Type B pancreatic cell (in vitro differentiated cells): ENCODE data around the gene SCN1A. TPM values are rescaled to one million over a fixed set of nuclear protein-coding genes. Genes with fewer than 3 reads are reported as not detected.
"Not testable (repeated sequence)": the region's sequence is repeated elsewhere in the genome, so short reads cannot be mapped to it uniquely, and the experiment has no call there.

Experiments used
- DNase-seq: peaks from one replicate; pipeline ENCODE4 v3.0.0; 2021; ENCODE audit warnings: mixed read lengths; ENCODE audit not compliant: unreplicated experiment; ENCODE audit errors: extremely low spot score
- H3K27ac Mint-ChIP-seq: 2 replicates; pipeline ENCODE4 v1.8.0; 2021; ENCODE audit warnings: mild to moderate bottlenecking, mixed read lengths
- H3K27me3 Mint-ChIP-seq: 2 replicates; pipeline ENCODE4 v1.8.0; 2021; ENCODE audit warnings: mixed read lengths
- H3K36me3 Mint-ChIP-seq: 2 replicates; pipeline ENCODE4 v1.8.0; 2021; ENCODE audit warnings: mixed read lengths
- H3K4me1 Mint-ChIP-seq: one replicate; pipeline ENCODE4 v1.8.0; 2021; ENCODE audit warnings: mixed read lengths; ENCODE audit not compliant: unreplicated experiment
- H3K4me3 Mint-ChIP-seq: 2 replicates; pipeline ENCODE4 v1.8.0; 2021; ENCODE audit warnings: mild to moderate bottlenecking, mixed read lengths
- H3K9me3 Mint-ChIP-seq: 2 replicates; pipeline ENCODE4 v1.8.0; 2021; ENCODE audit warnings: mixed read lengths
- CTCF ChIP-seq: fragments of 200-600 bp; sonication (generic); conservative IDR thresholded peaks from 2 replicates; pipeline ENCODE4 v1.5.0; 2021; ENCODE audit warnings: antibody characterized with exemption, mild to moderate bottlenecking
- total RNA-seq: library from RNA; stranded (reverse); gene quantifications from 2 replicates; pipeline ENCODE4 v1.2.1, GENCODE V29; 2021; ENCODE audit warnings: low replicate concordance

Gene SCN1A
- total RNA-seq, 1 donor from 2014 or later, result 2.6 TPM

GRCh38 chr2:166140932-166141331 lies 13.1 kb upstream of the SCN1A start:
- peaks cover 4% of the 10 kb centered on the region for H3K9me3 Mint-ChIP-seq
- no peak overlapping the region for H3K27ac Mint-ChIP-seq
- no peak for DNase-seq
- no peak for TF ChIP-seq CTCF
- H3K4me3 Mint-ChIP-seq, result no peak overlapping the region
- H3K4me1 Mint-ChIP-seq, result no peaks in the 10 kb centered on the region
- no peaks in the 10 kb centered on the region for H3K36me3 Mint-ChIP-seq
- H3K27me3 Mint-ChIP-seq, result no peaks in the 10 kb centered on the region

GRCh38 chr2:166140475-166140874 lies 12.7 kb upstream of the SCN1A start:
- H3K4me1 Mint-ChIP-seq, result no peaks in the 10 kb centered on the region
- no peak for DNase-seq
- peaks cover 4% of the 10 kb centered on the region for H3K9me3 Mint-ChIP-seq
- H3K4me3 Mint-ChIP-seq, result no peak overlapping the region
- no peak overlapping the region for H3K27ac Mint-ChIP-seq
- H3K27me3 Mint-ChIP-seq, result no peaks in the 10 kb centered on the region
- TF ChIP-seq CTCF, result no peak
- H3K36me3 Mint-ChIP-seq, result no peaks in the 10 kb centered on the region

- not testable (repeated sequence) for H3K4me1 Mint-ChIP-seq, DNase-seq, H3K27ac Mint-ChIP-seq, H3K9me3 Mint-ChIP-seq, H3K36me3 Mint-ChIP-seq, H3K4me3 Mint-ChIP-seq, H3K27me3 Mint-ChIP-seq
These were observed 11.7 kb upstream of the SCN1A start for GRCh38 chr2:166139479-166139878.

- TF ChIP-seq CTCF, result no peak
- Mint-ChIP-seq H3K27ac (no peak overlapping the region), H3K4me1 (no peaks in the 10 kb centered on the region), H3K9me3 (peaks cover 4% of the 10 kb centered on the region), H3K36me3 (no peaks in the 10 kb centered on the region), H3K4me3 (no peak overlapping the region), H3K27me3 (no peaks in the 10 kb centered on the region)
- DNase-seq, result no peak
These were observed 10.8 kb upstream of the SCN1A start for GRCh38 chr2:166138667-166139066.

GRCh38 chr2:166138144-166138543 lies 10.3 kb upstream of the SCN1A start:
- Mint-ChIP-seq H3K36me3 (no peaks in the 10 kb centered on the region), H3K4me1 (no peaks in the 10 kb centered on the region), H3K27ac (no peak overlapping the region), H3K4me3 (no peak overlapping the region), H3K27me3 (no peaks in the 10 kb centered on the region), H3K9me3 (peaks cover 4% of the 10 kb centered on the region)
- TF ChIP-seq CTCF, result no peak
- no peak for DNase-seq

- no peaks in the 10 kb centered on the region for H3K36me3 Mint-ChIP-seq
- TF ChIP-seq CTCF, result no peak
- no peak overlapping the region for H3K27ac Mint-ChIP-seq
- no peaks in the 10 kb centered on the region for H3K27me3 Mint-ChIP-seq
- no peak overlapping the region for H3K4me3 Mint-ChIP-seq
- H3K4me1 Mint-ChIP-seq, result no peaks in the 10 kb centered on the region
- peaks cover 4% of the 10 kb centered on the region for H3K9me3 Mint-ChIP-seq
- DNase-seq, result no peak
These were observed 9.5 kb upstream of the SCN1A start for GRCh38 chr2:166137331-166137730.
